Astrocyte of the spinal cord (primary cell): ENCODE data around the gene EMCN.
"Not testable (repeated sequence)": the region's sequence is repeated elsewhere in the genome, so short reads cannot be mapped to it uniquely, and the experiment has no call there.

Experiments
- DNase-seq: peaks from one replicate; pipeline ENCODE4 v3.0.0; 2011; ENCODE audit warnings: low read depth, low spot score
- H3K4me3 ChIP-seq: 2 replicates; pipeline ENCODE4 v1.5.1; 2011; ENCODE audit warnings: low read depth, mild to moderate bottlenecking, low read length, moderate library complexity
- CTCF ChIP-seq: IDR thresholded peaks from 2 replicates; pipeline ENCODE4 v1.5.1; 2012; ENCODE audit warnings: low read depth, mild to moderate bottlenecking, low read length, inconsistent platforms
- in situ Hi-C: cut with HindIII; loops from 2 replicates; pipeline ENCODE4 v1.10.0; 2017; ENCODE audit warnings: low sequenced_read_pairs

EMCN gene

GRCh38 chr4:100362366-100362765, 155.5 kb downstream of the EMCN start:
- TF ChIP-seq CTCF, result no peak
- in situ Hi-C loops, result no loop called here
- no peak overlapping the region for H3K4me3 ChIP-seq
- DNase-seq, result no peak

DNA sequence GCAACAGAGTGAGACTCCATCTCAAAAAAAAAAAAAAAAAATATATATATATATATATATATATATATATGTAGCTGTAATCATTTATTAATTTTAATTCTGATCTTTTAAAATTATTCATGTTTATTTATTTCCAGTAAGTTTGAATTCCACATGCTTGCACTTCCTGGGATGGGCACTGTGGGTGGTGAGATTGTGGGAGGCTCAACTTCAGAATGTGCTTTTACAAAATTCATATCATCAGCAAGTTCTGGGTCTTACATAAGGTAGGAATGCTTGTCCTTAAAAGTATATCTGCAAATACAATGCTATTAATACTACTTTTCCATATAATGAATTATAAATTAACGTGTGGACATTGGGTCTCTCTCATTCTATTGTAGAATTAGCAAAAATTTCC, 156.5 kb downstream of the EMCN start:
- no peak overlapping the region for H3K4me3 ChIP-seq
- no peak for TF ChIP-seq CTCF
- DNase-seq, result no peak
- in situ Hi-C loops, result no loop called here

DNA sequence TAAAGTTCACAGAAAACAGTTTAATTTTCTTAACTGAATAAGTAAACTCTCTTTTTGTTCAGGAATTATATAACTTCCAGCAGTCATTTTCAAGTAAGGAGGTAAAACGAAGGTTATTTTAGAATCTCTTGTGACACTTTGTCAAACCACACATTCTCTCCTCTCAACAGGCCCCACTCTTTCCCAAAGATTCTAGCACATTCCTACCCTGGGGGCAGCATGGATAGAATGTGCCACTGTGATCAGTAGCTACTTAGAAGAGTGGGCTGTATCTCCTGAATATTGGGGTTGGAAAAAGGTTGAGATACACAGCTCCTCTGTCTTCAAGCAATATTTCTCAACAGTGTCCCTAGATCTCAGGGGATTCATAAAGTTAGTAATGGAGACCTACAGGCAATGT, 157.6 kb downstream of the EMCN start:
- in situ Hi-C loops, result no loop called here

DNA sequence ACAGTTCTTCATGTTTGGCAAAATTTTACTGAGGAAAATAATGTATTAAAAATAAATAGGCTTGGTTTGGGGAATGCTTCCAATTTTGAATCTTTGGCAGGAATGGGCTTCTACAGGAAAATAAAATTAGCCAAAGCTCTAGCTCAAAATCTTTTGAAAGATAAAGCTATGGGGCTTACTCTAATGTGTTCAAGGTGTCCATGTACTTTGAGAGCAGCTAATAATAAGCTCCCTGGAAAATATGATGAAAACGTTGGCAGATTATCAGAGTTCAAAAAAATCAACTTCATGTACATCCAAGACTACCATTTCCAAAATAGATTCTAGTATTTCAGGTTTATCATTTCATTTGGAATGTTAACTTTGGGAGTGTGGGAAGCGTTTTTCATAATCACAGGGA, 158.4 kb downstream of the EMCN start:
- no peak for TF ChIP-seq CTCF
- in situ Hi-C loops, result no loop called here
- DNase-seq, result no peak
- no peak overlapping the region for H3K4me3 ChIP-seq

More for the DNA sequence above, 157.6 kb downstream of the EMCN start:
- TF ChIP-seq CTCF, result no peak
- no peak for DNase-seq
- no peak overlapping the region for H3K4me3 ChIP-seq

DNA sequence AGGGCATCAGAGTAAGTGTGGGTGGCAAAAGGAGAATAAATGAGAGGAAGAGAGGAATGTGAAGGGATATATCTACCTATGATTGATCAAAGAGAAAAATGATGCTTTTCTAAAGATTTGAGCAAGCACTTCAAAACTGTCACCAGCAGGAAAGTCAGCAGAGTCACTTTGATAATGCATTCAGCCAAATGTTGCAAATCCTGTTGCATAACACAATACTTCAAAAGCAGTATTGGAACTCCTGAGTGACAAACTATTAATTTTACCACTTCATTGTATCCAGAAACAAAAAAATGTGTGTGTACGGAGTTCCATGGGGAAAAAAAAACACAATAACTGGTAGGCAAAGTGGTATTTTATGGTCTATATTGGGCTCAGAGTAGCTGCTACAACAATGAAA, 160.3 kb downstream of the EMCN start:
- in situ Hi-C loops, result no loop called here
- TF ChIP-seq CTCF, result no peak
- DNase-seq, result no peak
- no peak overlapping the region for H3K4me3 ChIP-seq

- in situ Hi-C loops, result no loop called here
- TF ChIP-seq CTCF, result no peak
- no peak overlapping the region for H3K4me3 ChIP-seq
- no peak for DNase-seq
Measured at GRCh38 chr4:100356172-100356571, 161.7 kb downstream of the EMCN start.

DNA sequence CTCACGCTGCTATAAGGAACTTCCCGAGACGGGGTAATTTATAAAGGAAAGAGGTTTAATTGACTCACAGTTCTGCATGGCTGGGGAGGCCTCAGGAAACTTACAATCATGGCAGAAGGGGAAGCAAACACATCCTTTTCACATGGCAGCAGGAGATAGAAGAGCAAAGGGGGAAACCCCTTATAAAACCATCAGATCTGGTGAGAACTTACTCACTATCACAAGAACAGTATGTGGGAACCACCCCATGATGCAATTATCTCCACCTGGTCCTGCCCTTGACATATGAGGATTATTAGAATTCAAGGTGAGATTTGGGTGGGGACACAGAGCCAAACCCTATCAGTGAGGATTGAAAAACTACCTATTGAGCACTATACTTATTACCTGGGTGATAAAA, 165.5 kb downstream of the EMCN start:
- in situ Hi-C loops, H3K4me3 ChIP-seq, DNase-seq: not testable (repeated sequence)
